H7 (cell line): Measurements from ENCODE around the gene ZNF57. TPM values are rescaled to one million over a fixed set of nuclear protein-coding genes. Genes with fewer than 3 reads are reported as not detected.
"Not testable (repeated sequence)": the region's sequence is repeated elsewhere in the genome, so short reads cannot be mapped to it uniquely, and the experiment has no call there.

ENCODE experiments used
- DNase-seq: peaks from one replicate; pipeline ENCODE4 v3.0.0; 2012
- H3K27me3 ChIP-seq: 2 replicates; pipeline ENCODE4 v1.6.0; 2011; ENCODE audit warnings: mild to moderate bottlenecking, low read length; ENCODE audit not compliant: control insufficient read depth, insufficient read depth
- H3K36me3 ChIP-seq: replicated peaks from 2 replicates; pipeline ENCODE4 v1.5.1; 2011; ENCODE audit warnings: low read length; ENCODE audit not compliant: control insufficient read depth, insufficient read depth
- H3K4me3 ChIP-seq: 2 replicates; pipeline ENCODE4 v1.5.1; 2011; ENCODE audit warnings: low read depth, mild to moderate bottlenecking, control low read depth, low read length, moderate library complexity; ENCODE audit not compliant: insufficient read depth
- total RNA-seq: library from RNA; depleted of rRNA; stranded (reverse); fragments of >200 nt; shearing (Covaris generic); gene quantifications from 2 replicates; pipeline ENCODE4 v1.2.3, GENCODE V29; 2014; rRNA removed

Gene ZNF57
- 1.7 and 2.9 TPM in 2 replicates for total RNA-seq

DNA sequence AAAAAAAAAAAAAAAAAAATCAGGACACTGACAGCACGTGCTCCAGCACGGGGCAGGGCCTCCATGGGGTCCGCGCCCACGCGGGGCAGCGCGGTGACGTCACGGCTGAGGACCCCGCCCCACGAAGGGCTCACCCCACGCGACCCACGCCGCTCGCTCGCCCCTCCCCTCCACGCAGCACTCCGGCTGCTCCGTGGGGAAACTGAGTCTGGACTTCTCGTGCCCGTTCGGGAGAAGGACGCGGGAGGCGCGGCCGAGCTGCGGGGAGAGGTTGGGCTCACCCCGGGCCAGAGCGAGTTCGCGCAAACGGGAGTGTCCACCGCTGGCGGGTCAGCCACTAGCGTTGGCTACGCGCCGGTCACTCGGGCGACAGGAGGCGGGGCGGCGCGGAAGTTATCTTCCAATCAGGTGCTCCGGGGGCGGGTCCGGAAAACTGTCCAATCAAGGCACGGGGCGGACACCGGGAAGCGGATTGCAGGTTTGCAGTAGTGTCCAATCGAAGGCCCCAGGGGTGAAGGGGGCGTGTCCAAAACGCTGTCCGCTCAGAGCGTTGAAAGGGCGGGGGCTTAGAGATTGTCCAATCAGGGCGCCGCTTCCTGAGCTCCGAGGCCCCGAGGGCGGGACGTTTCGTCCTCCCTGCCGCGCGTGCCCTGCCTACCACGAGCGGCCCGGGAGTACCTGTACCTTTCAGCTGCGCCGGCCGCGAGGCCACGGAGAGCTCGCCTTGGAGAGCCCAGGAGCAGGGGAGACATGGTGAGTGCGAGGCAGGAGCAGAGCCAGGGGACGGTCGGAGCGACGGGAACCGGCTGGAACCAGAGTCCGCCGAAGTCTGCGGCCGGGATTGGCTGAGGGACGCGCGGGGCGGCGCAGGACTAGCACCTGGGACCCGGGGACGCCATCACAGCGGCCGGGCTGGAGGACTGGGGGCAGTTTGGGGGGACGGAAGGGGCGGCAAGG, at the start of gene ZNF57:
ZNF57 (plus strand) TSS at position 633 of the 957 bp plus-strand sequence; CDS start at position 751, 118 bp downstream.
- Histone ChIP-seq H3K27me3 (no peaks in the 10 kb centered on the region), H3K36me3 (no peaks in the 10 kb centered on the region), H3K4me3 (peak within 1 kb of the TSS; percentile 78)
- DNase-seq, result peak; percentile 97

DNA sequence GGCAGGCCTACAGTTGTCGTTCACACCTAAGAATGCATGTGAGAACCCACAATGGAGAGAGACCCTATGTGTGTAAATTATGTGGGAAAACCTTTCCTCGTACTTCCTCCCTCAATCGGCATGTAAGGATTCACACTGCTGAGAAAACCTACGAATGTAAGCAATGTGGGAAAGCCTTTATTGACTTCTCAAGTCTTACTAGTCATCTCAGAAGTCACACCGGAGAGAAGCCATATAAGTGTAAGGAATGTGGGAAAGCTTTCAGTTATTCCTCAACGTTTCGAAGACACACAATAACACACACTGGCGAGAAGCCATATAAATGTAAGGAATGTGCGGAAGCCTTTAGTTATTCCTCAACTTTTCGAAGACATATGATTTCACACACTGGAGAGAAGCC, 48.1 kb upstream of the ZNF57 start:
- H3K4me3 ChIP-seq, result no peak overlapping the region
- H3K27me3 ChIP-seq, result no peaks in the 10 kb centered on the region
- H3K36me3 ChIP-seq, result peaks cover 21% of the 10 kb centered on the region
- no peak for DNase-seq

DNA sequence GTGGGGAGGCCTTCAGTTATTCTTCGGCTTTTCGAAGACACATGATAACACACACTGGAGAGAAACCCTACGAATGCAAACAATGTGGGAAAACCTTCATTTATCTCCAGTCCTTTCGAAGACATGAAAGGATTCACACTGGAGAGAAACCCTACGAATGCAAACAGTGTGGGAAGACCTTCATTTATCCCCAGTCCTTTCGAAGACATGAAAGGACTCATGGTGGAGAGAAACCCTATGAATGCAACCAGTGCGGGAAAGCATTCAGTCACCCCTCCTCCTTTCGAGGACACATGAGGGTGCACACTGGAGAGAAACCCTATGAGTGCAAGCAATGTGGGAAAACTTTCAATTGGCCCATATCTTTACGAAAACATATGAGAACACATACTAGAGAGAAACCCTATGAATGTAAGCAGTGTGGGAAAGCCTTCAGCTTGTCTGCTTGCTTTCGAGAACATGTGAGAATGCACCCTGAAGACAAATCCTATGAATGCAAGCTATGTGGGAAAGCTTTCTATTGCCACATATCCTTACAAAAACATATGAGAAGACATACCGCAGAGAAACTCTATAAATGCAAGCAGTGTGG, 47.6 kb upstream of the ZNF57 start:
- DNase-seq, result no peak
- Histone ChIP-seq H3K27me3 (no peaks in the 10 kb centered on the region), H3K4me3 (no peak overlapping the region), H3K36me3 (peaks cover 21% of the 10 kb centered on the region)

DNA sequence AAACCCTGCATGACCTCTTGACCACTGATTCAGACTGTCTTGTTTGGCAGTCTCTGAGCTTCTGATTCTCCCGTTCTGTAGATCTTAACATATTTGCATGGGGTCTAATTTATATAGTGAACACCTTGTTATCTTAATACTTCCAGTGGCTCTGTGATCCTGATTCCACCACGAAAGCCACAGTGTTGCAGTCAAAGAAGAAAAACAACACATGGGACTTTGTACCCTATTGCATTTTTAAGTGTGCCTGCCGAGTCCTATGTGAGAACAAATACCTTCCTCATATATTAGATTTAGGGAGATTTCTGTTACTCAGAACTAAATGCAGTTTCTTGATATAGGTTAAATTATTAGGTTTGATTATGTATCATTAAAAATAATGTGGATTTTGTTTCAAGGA, 45.9 kb upstream of the ZNF57 start:
- Histone ChIP-seq H3K27me3 (no peaks in the 10 kb centered on the region), H3K4me3 (no peak overlapping the region), H3K36me3 (peaks cover 21% of the 10 kb centered on the region)
- no peak for DNase-seq

DNA sequence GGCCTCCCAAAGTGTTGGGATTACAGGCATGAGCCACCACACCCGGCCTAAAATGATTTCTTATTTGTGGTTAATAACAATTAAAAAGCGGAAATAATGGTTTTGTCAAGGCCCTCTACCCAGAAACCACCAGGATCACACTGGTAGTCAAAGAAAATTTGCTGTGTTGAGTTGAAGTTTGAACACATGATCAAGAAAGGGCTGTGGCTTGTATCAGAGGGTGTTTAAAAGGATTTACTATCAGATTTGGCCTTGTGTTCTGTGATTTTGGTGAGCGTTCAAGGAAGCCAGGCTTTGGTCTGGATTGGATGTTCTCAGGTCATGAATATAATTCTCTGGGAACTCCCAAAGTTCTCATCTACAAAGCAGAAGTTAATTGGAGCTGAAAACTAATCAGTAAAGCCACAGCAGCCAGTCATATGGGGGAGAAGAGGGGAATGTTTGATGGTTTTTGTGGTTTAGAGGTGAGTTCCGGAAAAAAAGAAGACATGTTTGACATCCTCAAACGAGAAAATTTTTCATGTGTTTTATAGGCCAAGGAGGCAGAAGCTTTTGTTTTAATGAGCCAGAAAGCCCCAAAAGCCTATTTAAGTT, 44.2 kb upstream of the ZNF57 start:
- peaks cover 17% of the 10 kb centered on the region for H3K36me3 ChIP-seq
- no peak overlapping the region for H3K4me3 ChIP-seq
- DNase-seq, result no peak
- no peaks in the 10 kb centered on the region for H3K27me3 ChIP-seq

DNA sequence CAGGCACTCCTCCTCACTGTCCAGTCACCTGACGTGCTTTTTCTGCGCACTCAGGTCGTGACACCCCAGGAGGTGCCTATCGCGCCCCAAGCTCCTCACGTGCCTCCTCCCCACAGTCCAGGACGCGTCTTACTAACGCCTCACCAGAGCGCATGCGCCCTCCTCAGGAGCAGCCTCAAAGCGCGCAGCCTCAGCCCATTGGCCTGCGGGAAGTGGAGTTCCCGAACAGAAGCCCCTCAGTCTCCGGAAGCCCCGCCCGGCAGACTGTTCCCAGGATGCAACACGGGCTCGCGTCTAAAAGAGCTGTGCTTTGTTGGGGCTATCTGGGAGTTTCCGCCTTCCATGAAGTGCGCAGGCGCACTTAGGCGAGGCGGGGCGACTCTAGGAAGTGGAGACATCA, 41.9 kb upstream of the ZNF57 start:
- Histone ChIP-seq H3K36me3 (no peaks in the 10 kb centered on the region), H3K4me3 (no peak overlapping the region), H3K27me3 (no peaks in the 10 kb centered on the region)
- no peak for DNase-seq

DNA sequence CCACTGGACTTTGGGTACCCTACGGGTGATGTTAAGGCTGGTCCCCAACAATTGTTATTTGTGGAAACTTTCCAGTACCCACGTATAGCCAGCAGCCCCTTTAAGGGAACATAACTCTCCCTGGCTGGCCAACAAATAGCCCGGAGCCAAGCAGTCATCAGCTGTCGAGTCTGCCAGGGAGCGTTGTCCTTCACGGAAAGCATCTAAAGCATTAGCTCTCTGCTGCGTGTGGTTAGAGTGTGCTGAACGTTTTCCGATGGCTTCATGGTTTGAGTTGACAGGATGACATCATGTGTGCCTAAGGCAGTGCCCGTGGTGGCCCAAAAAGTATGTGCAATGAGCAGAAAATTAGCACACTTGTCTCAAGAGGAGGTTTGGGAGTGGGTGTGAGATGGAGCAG, 36.9 kb upstream of the ZNF57 start:
- no peaks in the 10 kb centered on the region for H3K27me3 ChIP-seq
- no peak for DNase-seq
- no peak overlapping the region for H3K4me3 ChIP-seq
- no peaks in the 10 kb centered on the region for H3K36me3 ChIP-seq

DNA sequence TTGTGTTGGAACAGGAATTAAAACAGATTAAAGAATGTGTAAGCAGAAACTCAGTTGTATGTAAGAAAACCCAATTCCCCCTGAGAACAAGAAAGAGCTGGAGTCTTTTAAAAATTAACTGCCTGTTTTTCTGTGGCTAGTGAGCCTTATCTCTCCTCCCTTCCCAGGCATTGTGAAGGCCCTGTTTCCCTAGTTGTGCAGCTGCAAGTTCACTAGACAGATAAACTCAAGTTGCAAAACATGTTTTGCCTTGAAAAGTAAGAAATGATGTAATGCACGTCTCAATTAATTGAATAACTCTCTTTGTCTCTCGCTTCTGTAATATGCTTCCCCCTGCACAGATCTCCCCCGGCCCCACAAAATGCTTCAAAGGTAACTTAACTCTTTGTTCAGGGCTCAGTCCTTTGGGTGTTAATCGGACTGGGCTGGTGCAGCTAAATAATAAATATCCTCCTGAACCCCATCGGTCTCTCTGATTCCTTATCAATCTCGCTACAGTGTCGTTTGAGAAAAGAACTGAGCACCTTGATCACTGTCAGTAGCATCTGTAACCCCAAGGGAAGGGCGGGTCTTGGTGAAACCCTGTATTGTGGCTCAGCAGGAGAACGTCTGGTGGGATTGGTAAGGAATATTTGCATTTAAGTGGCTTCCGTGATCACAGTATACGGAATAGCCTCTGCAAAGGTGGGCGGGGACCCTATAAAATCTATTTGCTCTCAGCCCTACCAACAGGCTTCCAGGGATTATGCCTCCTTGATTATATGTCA, 35.2 kb upstream of the ZNF57 start:
- DNase-seq, result no peak
- H3K36me3 ChIP-seq, result no peaks in the 10 kb centered on the region
- H3K4me3 ChIP-seq, result no peak overlapping the region
- no peaks in the 10 kb centered on the region for H3K27me3 ChIP-seq

DNA sequence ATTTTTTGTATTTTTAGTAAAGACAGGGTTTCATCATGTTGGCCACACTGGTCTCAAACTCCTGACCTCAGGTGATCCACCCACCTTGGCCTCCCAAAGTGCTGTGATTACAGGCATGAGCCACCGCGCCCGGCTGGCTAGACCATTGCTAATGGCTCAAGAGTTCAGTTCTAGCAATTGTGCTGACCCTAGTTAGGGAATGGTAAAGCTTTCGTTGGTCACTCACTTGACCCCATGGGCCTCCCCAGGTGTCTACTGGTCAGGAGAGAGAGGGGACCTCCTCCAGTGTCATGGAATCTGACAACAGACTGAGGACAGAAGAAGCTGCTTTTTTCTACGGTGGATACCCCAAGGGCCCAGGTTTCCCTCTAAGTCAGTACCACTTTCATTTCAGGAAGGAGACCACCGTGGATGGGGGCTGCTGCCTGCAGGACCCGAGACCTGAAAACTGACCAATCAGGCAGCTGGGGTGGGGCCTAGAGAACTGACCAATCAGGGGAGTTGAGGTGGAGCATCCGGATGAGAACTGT, 34.2 kb upstream of the ZNF57 start:
- H3K27me3 ChIP-seq, result no peaks in the 10 kb centered on the region
- no peak for DNase-seq
- no peak overlapping the region for H3K4me3 ChIP-seq
- H3K36me3 ChIP-seq, result no peaks in the 10 kb centered on the region

DNA sequence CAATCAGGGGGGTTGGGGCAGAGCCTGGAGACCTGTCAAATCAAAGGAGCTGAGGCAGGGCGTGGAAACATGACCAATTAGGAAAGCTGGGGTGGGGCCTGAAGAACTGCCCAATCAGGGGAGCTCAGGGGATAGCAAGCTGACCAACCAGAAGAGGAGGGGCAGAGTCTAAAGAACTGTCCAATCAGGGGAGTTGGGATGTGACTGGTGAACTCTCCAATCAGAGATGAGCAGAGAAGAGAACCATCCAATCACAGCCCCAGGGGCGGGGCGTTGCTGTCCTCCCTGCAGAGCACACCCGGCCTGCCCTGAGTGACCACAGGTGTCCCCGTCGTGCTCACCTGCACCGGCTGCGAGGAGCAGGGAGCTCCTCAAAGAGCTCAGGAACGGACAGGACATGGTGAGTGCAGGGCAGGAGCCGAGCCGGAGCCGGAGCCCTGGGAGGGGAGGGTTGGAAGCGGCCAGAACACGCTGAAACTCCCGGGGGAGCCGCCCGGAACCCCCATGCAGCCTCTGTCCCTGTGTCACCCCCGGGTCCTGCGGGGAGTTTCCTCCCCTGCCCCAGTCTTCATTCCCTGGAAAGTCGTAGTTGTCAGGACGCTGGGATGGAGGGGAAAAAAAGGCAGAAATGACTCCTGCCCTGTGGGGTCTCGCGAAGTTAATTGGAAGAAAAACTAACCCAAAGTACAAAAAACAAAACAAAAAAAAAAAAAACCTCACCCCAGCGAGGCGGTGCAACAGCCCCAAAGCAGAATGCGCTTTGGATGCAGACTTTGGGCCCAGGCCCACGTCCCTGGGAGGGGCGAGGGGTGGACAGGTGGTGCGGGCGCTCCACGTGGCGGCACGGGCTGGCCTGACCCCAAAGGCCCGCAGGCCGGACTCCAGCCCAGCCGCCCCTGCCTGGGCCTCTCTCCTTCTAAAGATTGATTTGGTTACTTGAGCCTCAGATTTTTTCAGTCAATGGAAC, 33.4 kb upstream of the ZNF57 start, which contains the start of gene ZNF556:
ZNF556 (plus strand) TSS at position 311 of the 967 bp plus-strand sequence; CDS start at position 398, 87 bp downstream.
- no peak within 1 kb of the TSS for H3K4me3 ChIP-seq
- no peaks in the 10 kb centered on the region for H3K27me3 ChIP-seq
- peak; percentile 57 for DNase-seq
- no peaks in the 10 kb centered on the region for H3K36me3 ChIP-seq

DNA sequence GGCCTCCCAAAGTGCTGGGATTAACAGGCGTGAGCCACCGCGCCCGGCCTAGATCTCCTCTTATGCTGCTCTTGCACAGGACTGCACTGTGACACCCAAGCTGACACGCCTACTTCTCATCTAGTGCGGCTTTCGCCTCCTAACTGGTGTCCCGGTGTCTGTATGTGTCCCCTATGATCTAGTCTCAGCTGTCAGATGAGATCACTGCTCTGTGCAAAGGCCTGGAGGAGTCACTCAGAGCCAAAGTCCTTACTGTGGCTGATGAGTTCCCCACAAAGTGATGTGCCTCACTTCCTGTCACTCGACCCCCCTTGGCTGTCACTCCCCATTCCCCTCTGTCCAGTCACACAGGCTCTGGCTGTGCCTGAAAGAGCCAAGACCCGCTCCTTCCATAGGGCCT, 31.1 kb upstream of the ZNF57 start:
- Histone ChIP-seq H3K36me3 (no peaks in the 10 kb centered on the region), H3K4me3 (no peak overlapping the region), H3K27me3 (no peaks in the 10 kb centered on the region)
- DNase-seq, result no peak

DNA sequence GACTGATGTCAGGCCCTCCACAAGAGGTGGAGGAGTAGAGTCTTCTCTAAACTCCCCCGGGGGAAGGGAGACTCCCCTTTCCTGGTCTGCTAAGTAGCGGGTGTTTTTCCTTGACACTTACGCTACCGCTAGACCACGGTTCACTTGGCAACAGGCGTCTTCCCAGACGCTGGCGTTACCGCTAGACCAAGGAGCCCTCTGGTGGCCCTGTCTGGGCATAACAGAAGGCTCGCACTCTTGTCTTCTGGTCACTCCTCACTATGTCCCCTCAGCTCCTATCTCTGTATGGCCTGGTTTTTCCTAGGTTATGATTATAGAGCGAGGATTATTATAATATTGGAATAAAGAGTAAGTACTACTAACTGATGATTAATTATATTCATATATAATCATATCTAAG, 28.6 kb upstream of the ZNF57 start:
- H3K36me3 ChIP-seq, DNase-seq, H3K4me3 ChIP-seq, H3K27me3 ChIP-seq: not testable (repeated sequence)
